Measurements from ENCODE around the gene ZSCAN22.

The ZSCAN22 gene

GRCh38 chr19:58278541-58279041, 48.2 kb upstream of the ZSCAN22 start, which contains the start of gene ZNF8:
Gene ZNF8 (plus strand): TSS chr19:58278955. CDS start chr19:58279082, 127 bp downstream.
- no CpG with 5 or more reads among the region's 42 CpGs for WGBS, 2 donors (ENCODE audit: extremely low coverage in 2 of 2, insufficient read length in 2 of 2, insufficient replicate concordance in 1 of 2)

GRCh38 chr19:58279042-58279924, 47.5 kb upstream of the ZSCAN22 start:
- H3K9me3 ChIP-seq (replicated peaks in 1 of 2; ENCODE audit: control insufficient read depth in 2 of 2, insufficient read depth in 1 of 2, low read depth in 1 of 2, low read length in 2 of 2) = peaks cover 2 to 78% of the 10 kb centered on the region in 2 donors
- no peak overlapping the region for H2BK12ac ChIP-seq (ENCODE audit: low read length)
- peaks cover 10% of the 10 kb centered on the region for H3K79me1 ChIP-seq (ENCODE audit: low read depth, low read length)
- peaks cover 2 to 8% of the 10 kb centered on the region in 2 donors for H3K4me1 ChIP-seq (ENCODE audit: control insufficient read depth in 2 of 2, insufficient read depth in 1 of 2, low read depth in 1 of 2, low read length in 2 of 2)
- no peak for DNase-seq (ENCODE audit: low spot score)
- peak overlapping the region; percentile 10 for H2BK120ac ChIP-seq (ENCODE audit: low read depth, low read length)
- H3K4ac ChIP-seq (ENCODE audit: low read length) = no peak overlapping the region
- H3K36me3 ChIP-seq (replicated peaks in 1 of 2; ENCODE audit: control insufficient read depth in 2 of 2, insufficient read depth in 2 of 2, low read length in 2 of 2) = peaks cover 6 to 73% of the 10 kb centered on the region in 2 donors
- no peaks in the 10 kb centered on the region for H3K27me3 ChIP-seq (ENCODE audit: control insufficient read depth in 3 of 3, insufficient read depth in 3 of 3, low read depth in 1 of 3, low read length in 3 of 3)
- peak overlapping the region; percentile 92 for H3K27ac ChIP-seq (replicated peaks; ENCODE audit: low read length)
- H2AK5ac ChIP-seq (ENCODE audit: low read depth, low read length) = peak overlapping the region; percentile 92
- H2BK5ac ChIP-seq (ENCODE audit: low read length) = peak overlapping the region; percentile 93
- H2AFZ ChIP-seq (ENCODE audit: low read length) = peak overlapping the region; percentile 93
- H3K4me2 ChIP-seq (ENCODE audit: insufficient read depth, low read length, poor library complexity, severe bottlenecking) = peak overlapping the region; percentile 74
- peak overlapping the region; percentile 79 to 89 for H3K4me3 ChIP-seq (ENCODE audit: low read length in 2 of 2)
- H3K9ac ChIP-seq (ENCODE audit: low read depth, low read length, poor library complexity) = peak overlapping the region; percentile 95
- H3K23ac ChIP-seq (ENCODE audit: low read depth, low read length, poor library complexity) = peak overlapping the region; percentile 97
- H3K18ac ChIP-seq (ENCODE audit: low read length) = peak overlapping the region; percentile 100
- no CpG with 5 or more reads among the region's 60 CpGs for WGBS, 2 donors (ENCODE audit: extremely low coverage in 2 of 2, insufficient read length in 2 of 2, insufficient replicate concordance in 1 of 2)
- H4K8ac ChIP-seq (ENCODE audit: low read depth, low read length) = no peak overlapping the region
- no peak overlapping the region for H4K91ac ChIP-seq (ENCODE audit: low read depth, low read length, poor library complexity)
- peak overlapping the region; percentile 64 for H3K14ac ChIP-seq (ENCODE audit: low read length)
- H2BK15ac ChIP-seq (ENCODE audit: low read length) = peak overlapping the region; percentile 70

More at GRCh38 chr19:58278541-58279041, 48.2 kb upstream of the ZSCAN22 start, which contains the start of gene ZNF8:
- Histone ChIP-seq H2BK5ac (ENCODE audit: low read length) (peak within 1 kb of the TSS; percentile 93), H3K18ac (ENCODE audit: low read length) (peak within 1 kb of the TSS; percentile 100), H2BK12ac (ENCODE audit: low read length) (no peak within 1 kb of the TSS), H3K4me1 (ENCODE audit: control insufficient read depth in 2 of 2, insufficient read depth in 1 of 2, low read depth in 1 of 2, low read length in 2 of 2) (peaks cover 2 to 8% of the 10 kb centered on the region in 2 donors), H2BK15ac (ENCODE audit: low read length) (peak within 1 kb of the TSS; percentile 70), H3K79me1 (ENCODE audit: low read depth, low read length) (peaks cover 10% of the 10 kb centered on the region), H3K23ac (ENCODE audit: low read depth, low read length, poor library complexity) (peak within 1 kb of the TSS; percentile 97), H3K4ac (ENCODE audit: low read length) (no peak within 1 kb of the TSS), H2AK5ac (ENCODE audit: low read depth, low read length) (peak within 1 kb of the TSS; percentile 92), H4K8ac (ENCODE audit: low read depth, low read length) (no peak within 1 kb of the TSS), H2AFZ (ENCODE audit: low read length) (peak within 1 kb of the TSS; percentile 95), H3K4me3 (ENCODE audit: low read length in 2 of 2) (peak within 1 kb of the TSS; percentile 79 to 90), H3K27me3 (ENCODE audit: control insufficient read depth in 3 of 3, insufficient read depth in 3 of 3, low read depth in 1 of 3, low read length in 3 of 3) (no peaks in the 10 kb centered on the region), H3K27ac (replicated peaks; ENCODE audit: low read length) (peak within 1 kb of the TSS; percentile 92), H2BK120ac (ENCODE audit: low read depth, low read length) (peak within 1 kb of the TSS; percentile 10), H3K36me3 (replicated peaks in 1 of 2; ENCODE audit: control insufficient read depth in 2 of 2, insufficient read depth in 2 of 2, low read length in 2 of 2) (peaks cover 8 to 72% of the 10 kb centered on the region in 2 donors), H3K9me3 (replicated peaks in 1 of 2; ENCODE audit: control insufficient read depth in 2 of 2, insufficient read depth in 1 of 2, low read depth in 1 of 2, low read length in 2 of 2) (peaks cover 4 to 78% of the 10 kb centered on the region in 2 donors), H3K14ac (ENCODE audit: low read length) (peak within 1 kb of the TSS; percentile 64), H3K4me2 (ENCODE audit: insufficient read depth, low read length, poor library complexity, severe bottlenecking) (peak within 1 kb of the TSS; percentile 74), H3K9ac (ENCODE audit: low read depth, low read length, poor library complexity) (peak within 1 kb of the TSS; percentile 95), H4K91ac (ENCODE audit: low read depth, low read length, poor library complexity) (no peak within 1 kb of the TSS)
- DNase-seq (ENCODE audit: low spot score) = peak; percentile 97

GRCh38 chr19:58279925-58280316, 46.9 kb upstream of the ZSCAN22 start:
- H3K4me3 ChIP-seq (ENCODE audit: low read length in 2 of 2) = peak overlapping the region; percentile 7 to 79
- peaks cover 6 to 73% of the 10 kb centered on the region in 2 donors for H3K36me3 ChIP-seq (replicated peaks in 1 of 2; ENCODE audit: control insufficient read depth in 2 of 2, insufficient read depth in 2 of 2, low read length in 2 of 2)
- no peak overlapping the region for H2AFZ ChIP-seq (ENCODE audit: low read length)
- DNase-seq (ENCODE audit: low spot score) = no peak
- H4K91ac ChIP-seq (ENCODE audit: low read depth, low read length, poor library complexity) = no peak overlapping the region
- peaks cover 10% of the 10 kb centered on the region for H3K79me1 ChIP-seq (ENCODE audit: low read depth, low read length)
- no peak overlapping the region for H2BK5ac ChIP-seq (ENCODE audit: low read length)
- H3K23ac ChIP-seq (ENCODE audit: low read depth, low read length, poor library complexity) = no peak overlapping the region
- no peak overlapping the region for H4K8ac ChIP-seq (ENCODE audit: low read depth, low read length)
- no peak overlapping the region for H2BK15ac ChIP-seq (ENCODE audit: low read length)
- H3K4me1 ChIP-seq (ENCODE audit: control insufficient read depth in 2 of 2, insufficient read depth in 1 of 2, low read depth in 1 of 2, low read length in 2 of 2) = peaks cover 2 to 8% of the 10 kb centered on the region in 2 donors
- WGBS, 2 donors (ENCODE audit: extremely low coverage in 2 of 2, insufficient read length in 2 of 2, insufficient replicate concordance in 1 of 2) = no CpG with 5 or more reads among the region's 4 CpGs
- no peak overlapping the region for H2AK5ac ChIP-seq (ENCODE audit: low read depth, low read length)
- no peak overlapping the region for H2BK12ac ChIP-seq (ENCODE audit: low read length)
- H3K27ac ChIP-seq (replicated peaks; ENCODE audit: low read length) = no peak overlapping the region
- H2BK120ac ChIP-seq (ENCODE audit: low read depth, low read length) = no peak overlapping the region
- H3K4ac ChIP-seq (ENCODE audit: low read length) = no peak overlapping the region
- peak overlapping the region; percentile 74 for H3K4me2 ChIP-seq (ENCODE audit: insufficient read depth, low read length, poor library complexity, severe bottlenecking)
- no peak overlapping the region for H3K14ac ChIP-seq (ENCODE audit: low read length)
- H3K9ac ChIP-seq (ENCODE audit: low read depth, low read length, poor library complexity) = no peak overlapping the region
- no peak overlapping the region for H3K18ac ChIP-seq (ENCODE audit: low read length)
- peaks cover 2 to 78% of the 10 kb centered on the region in 2 donors for H3K9me3 ChIP-seq (replicated peaks in 1 of 2; ENCODE audit: control insufficient read depth in 2 of 2, insufficient read depth in 1 of 2, low read depth in 1 of 2, low read length in 2 of 2)
- H3K27me3 ChIP-seq (ENCODE audit: control insufficient read depth in 3 of 3, insufficient read depth in 3 of 3, low read depth in 1 of 3, low read length in 3 of 3) = no peaks in the 10 kb centered on the region

- peaks cover 18% of the 10 kb centered on the region for H3K79me1 ChIP-seq (ENCODE audit: low read depth, low read length)
- H2BK12ac ChIP-seq (ENCODE audit: low read length) = no peak overlapping the region
- no peak overlapping the region for H4K91ac ChIP-seq (ENCODE audit: low read depth, low read length, poor library complexity)
- no peak overlapping the region for H3K14ac ChIP-seq (ENCODE audit: low read length)
- H2AFZ ChIP-seq (ENCODE audit: low read length) = no peak overlapping the region
- H2BK15ac ChIP-seq (ENCODE audit: low read length) = no peak overlapping the region
- no peak for DNase-seq (ENCODE audit: low spot score)
- H3K27ac ChIP-seq (replicated peaks; ENCODE audit: low read length) = no peak overlapping the region
- no CpG with 5 or more reads among the region's 7 CpGs for WGBS, 2 donors (ENCODE audit: extremely low coverage in 2 of 2, insufficient read length in 2 of 2, insufficient replicate concordance in 1 of 2)
- no peak overlapping the region for H3K4ac ChIP-seq (ENCODE audit: low read length)
- peaks cover 0 to 8% of the 10 kb centered on the region in 2 donors for H3K4me1 ChIP-seq (ENCODE audit: control insufficient read depth in 2 of 2, insufficient read depth in 1 of 2, low read depth in 1 of 2, low read length in 2 of 2)
- no peak overlapping the region for H2BK5ac ChIP-seq (ENCODE audit: low read length)
- no peak overlapping the region for H3K18ac ChIP-seq (ENCODE audit: low read length)
- H3K4me3 ChIP-seq (ENCODE audit: low read length in 2 of 2) = no peak overlapping the region
- H3K27me3 ChIP-seq (ENCODE audit: control insufficient read depth in 3 of 3, insufficient read depth in 3 of 3, low read depth in 1 of 3, low read length in 3 of 3) = no peaks in the 10 kb centered on the region
- H2AK5ac ChIP-seq (ENCODE audit: low read depth, low read length) = no peak overlapping the region
- H3K9me3 ChIP-seq (replicated peaks in 1 of 2; ENCODE audit: control insufficient read depth in 2 of 2, insufficient read depth in 1 of 2, low read depth in 1 of 2, low read length in 2 of 2) = peaks cover 4 to 90% of the 10 kb centered on the region in 2 donors
- H4K8ac ChIP-seq (ENCODE audit: low read depth, low read length) = no peak overlapping the region
- H2BK120ac ChIP-seq (ENCODE audit: low read depth, low read length) = no peak overlapping the region
- H3K36me3 ChIP-seq (replicated peaks in 1 of 2; ENCODE audit: control insufficient read depth in 2 of 2, insufficient read depth in 2 of 2, low read length in 2 of 2) = peaks cover 30 to 95% of the 10 kb centered on the region in 2 donors
- no peak overlapping the region for H3K23ac ChIP-seq (ENCODE audit: low read depth, low read length, poor library complexity)
- no peak overlapping the region for H3K4me2 ChIP-seq (ENCODE audit: insufficient read depth, low read length, poor library complexity, severe bottlenecking)
- no peak overlapping the region for H3K9ac ChIP-seq (ENCODE audit: low read depth, low read length, poor library complexity)
Measured at GRCh38 chr19:58284199-58284598, 42.6 kb upstream of the ZSCAN22 start.

All from neuronal stem cell (in vitro differentiated cells).